Measurements from ENCODE around the gene MRGPRD. TPM values are rescaled to one million over a fixed set of nuclear protein-coding genes. Genes with fewer than 3 reads are reported as not detected.

MRGPRD gene
- total RNA-seq, 1 experiment from 2014 or later: not detected

GRCh38 chr11:69030301-69030700, 49.5 kb upstream of the MRGPRD start:
- no peak for DNase-seq (ENCODE audit: low read depth, low spot score)
- intact Hi-C loops (cut with micrococcal nuclease): no loop called here
- H3K4me3 ChIP-seq (replicated peaks in 1 of 2; ENCODE audit: low read depth in 1 of 2, low read length in 2 of 2): no peak overlapping the region
- H3K27ac ChIP-seq (ENCODE audit: low read depth, low read length): no peak overlapping the region
- H3K4me1 ChIP-seq (ENCODE audit: control insufficient read depth in 1 of 2, insufficient read depth in 2 of 2, low read length in 2 of 2): no peaks in the 10 kb centered on the region
- ChIA-PET POLR2A (no interaction called here), CTCF (interaction anchor here (1.4 kb wide), 1 partner anchor 14 kb away, joined by 4 read pairs; no protein-coding TSS in a partner anchor), RAD21 (ENCODE audit: low non-redundant PET in 1 of 2, low total read pairs in 2 of 2, uncharacterized antibody in 2 of 2, unreplicated experiment in 2 of 2) (no interaction called here)
- no peak overlapping the region for H2AFZ ChIP-seq (ENCODE audit: low read depth, low read length, poor library complexity, severe bottlenecking)
- H3K9ac ChIP-seq (ENCODE audit: low read length): no peak overlapping the region
- H3K9me2 ChIP-seq (ENCODE audit: insufficient read depth): no peaks in the 10 kb centered on the region
- H3K36me3 ChIP-seq (ENCODE audit: control insufficient read depth in 1 of 2, insufficient read depth in 2 of 2, low read length in 2 of 2): no peaks in the 10 kb centered on the region
- no peaks in the 10 kb centered on the region for H3K79me2 ChIP-seq (ENCODE audit: insufficient read depth, low read length)
- no TSS peak for BruUV-seq (replicated peaks)
- no peak for ATAC-seq
- H3K9me3 ChIP-seq (ENCODE audit: control insufficient read depth in 1 of 2, insufficient read depth in 1 of 2, low read depth in 1 of 2, low read length in 2 of 2): no peaks in the 10 kb centered on the region
- H3K27me3 ChIP-seq (ENCODE audit: insufficient read depth, low read length): 0 out of 2 replicates have a peak, but pooled peaks cover 2% of the 10 kb centered on the region
- TF ChIP-seq YY1 (IDR thresholded peaks at IDR 0.05; ENCODE audit: extremely low read depth, insufficient replicate concordance, low read depth, low read length) (no peak), CBX3 (IDR thresholded peaks at IDR 0.05; ENCODE audit: low read depth) (no peak), SP1 (IDR thresholded peaks at IDR 0.05; ENCODE audit: low read depth) (no peak), MAX (IDR thresholded peaks at IDR 0.05) (no peak), POLR2A (IDR thresholded peaks at IDR 0.05; ENCODE audit: borderline replicate concordance, extremely low read depth, insufficient read depth, insufficient read length) (no peak)
- no peaks in the 10 kb centered on the region for H4K20me1 ChIP-seq (ENCODE audit: insufficient read depth)
- no peak overlapping the region for H3K4me2 ChIP-seq (ENCODE audit: low read length)

- ChIA-PET POLR2A (no interaction called here), CTCF (interaction anchor here (0.9 kb wide), 1 partner anchor 16 kb away, joined by 4 read pairs; no protein-coding TSS in a partner anchor), RAD21 (ENCODE audit: low non-redundant PET in 1 of 2, low total read pairs in 2 of 2, uncharacterized antibody in 2 of 2, unreplicated experiment in 2 of 2) (no interaction called here)
- Histone ChIP-seq H3K9ac (ENCODE audit: low read length) (no peak overlapping the region), H3K9me3 (ENCODE audit: control insufficient read depth in 1 of 2, insufficient read depth in 1 of 2, low read depth in 1 of 2, low read length in 2 of 2) (no peaks in the 10 kb centered on the region), H3K4me3 (replicated peaks in 1 of 2; ENCODE audit: low read depth in 1 of 2, low read length in 2 of 2) (no peak overlapping the region), H3K27me3 (ENCODE audit: insufficient read depth, low read length) (0 out of 2 replicates have a peak, but pooled peaks cover 2% of the 10 kb centered on the region), H3K9me2 (ENCODE audit: insufficient read depth) (no peaks in the 10 kb centered on the region), H3K36me3 (ENCODE audit: control insufficient read depth in 1 of 2, insufficient read depth in 2 of 2, low read length in 2 of 2) (no peaks in the 10 kb centered on the region), H3K4me1 (ENCODE audit: control insufficient read depth in 1 of 2, insufficient read depth in 2 of 2, low read length in 2 of 2) (no peaks in the 10 kb centered on the region), H4K20me1 (ENCODE audit: insufficient read depth) (no peaks in the 10 kb centered on the region), H3K79me2 (ENCODE audit: insufficient read depth, low read length) (no peaks in the 10 kb centered on the region), H2AFZ (ENCODE audit: low read depth, low read length, poor library complexity, severe bottlenecking) (no peak overlapping the region), H3K27ac (ENCODE audit: low read depth, low read length) (no peak overlapping the region), H3K4me2 (ENCODE audit: low read length) (no peak overlapping the region)
- no TSS peak for BruUV-seq (replicated peaks)
- TF ChIP-seq CTCF (IDR thresholded peaks at IDR 0.05 in 2 of 3, conservative IDR thresholded peaks at IDR 0.05 in 1 of 3; ENCODE audit: borderline replicate concordance in 1 of 3, insufficient read depth in 1 of 3, low read depth in 2 of 3, low read length in 2 of 3): no peak
- no peak for TF ChIP-seq EZH2 (IDR thresholded peaks at IDR 0.05)
- TF ChIP-seq RAD21 (IDR thresholded peaks at IDR 0.05; ENCODE audit: low read depth): no peak
- no peak for TF ChIP-seq REST (IDR thresholded peaks at IDR 0.05; ENCODE audit: low read depth)
- intact Hi-C loops (cut with micrococcal nuclease): no loop called here
- DNase-seq (ENCODE audit: low read depth, low spot score) (no peak), ATAC-seq (no peak)
Observed at GRCh38 chr11:69027704-69028372, 47.1 kb upstream of the MRGPRD start.

Measured in HCT116 (cell line).